ENCODE data around the gene GMDS.

The GMDS gene

GRCh38 chr6:1598886-1599285 lies 646.5 kb downstream of the GMDS start:
- no peak for DNase-seq (ENCODE audit: low read depth in 2 of 3, low spot score in 1 of 3)

GRCh38 chr6:1598433-1598832 lies 647.0 kb downstream of the GMDS start:
- DNase-seq (ENCODE audit: low read depth in 2 of 3, low spot score in 1 of 3) = no peak

- DNase-seq (ENCODE audit: low read depth in 2 of 3, low spot score in 1 of 3) = no peak
These were observed 647.5 kb downstream of the GMDS start for GRCh38 chr6:1597924-1598323.

- DNase-seq (ENCODE audit: low read depth in 2 of 3, low spot score in 1 of 3) = no peak
These were observed 648.2 kb downstream of the GMDS start for GRCh38 chr6:1597121-1597744.

- DNase-seq (ENCODE audit: low read depth in 2 of 3, low spot score in 1 of 3) = peak in 1 of 3 donors; percentile 67
These were observed 649.1 kb downstream of the GMDS start for GRCh38 chr6:1596088-1596852.

GRCh38 chr6:1595271-1596087 lies 649.9 kb downstream of the GMDS start:
- no peak for DNase-seq (ENCODE audit: low read depth in 2 of 3, low spot score in 1 of 3)

GRCh38 chr6:1594445-1595200 lies 650.8 kb downstream of the GMDS start:
- no peak for DNase-seq (ENCODE audit: low read depth in 2 of 3, low spot score in 1 of 3)

- DNase-seq (ENCODE audit: low read depth in 2 of 3, low spot score in 1 of 3) = no peak
These were observed 651.5 kb downstream of the GMDS start for GRCh38 chr6:1593958-1594314.

GRCh38 chr6:1593286-1593957 lies 652.0 kb downstream of the GMDS start:
- no peak for DNase-seq (ENCODE audit: low read depth in 2 of 3, low spot score in 1 of 3)

- DNase-seq (ENCODE audit: low read depth in 2 of 3, low spot score in 1 of 3) = no peak
These were observed 652.6 kb downstream of the GMDS start for GRCh38 chr6:1592852-1593251.

GRCh38 chr6:1591926-1592325 lies 653.5 kb downstream of the GMDS start:
- DNase-seq (ENCODE audit: low read depth in 2 of 3, low spot score in 1 of 3) = no peak

- no peak for DNase-seq (ENCODE audit: low read depth in 2 of 3, low spot score in 1 of 3)
These were observed 654.2 kb downstream of the GMDS start for GRCh38 chr6:1591243-1591642.

- DNase-seq (ENCODE audit: low read depth in 2 of 3, low spot score in 1 of 3) = no peak
These were observed 654.8 kb downstream of the GMDS start for GRCh38 chr6:1590580-1590979.

- no peak for DNase-seq (ENCODE audit: low read depth in 2 of 3, low spot score in 1 of 3)
These were observed 656.2 kb downstream of the GMDS start for GRCh38 chr6:1589208-1589607.

GRCh38 chr6:1587977-1588376 lies 657.4 kb downstream of the GMDS start:
- no peak for DNase-seq (ENCODE audit: low read depth in 2 of 3, low spot score in 1 of 3)

- no peak for DNase-seq (ENCODE audit: low read depth in 2 of 3, low spot score in 1 of 3)
These were observed 657.9 kb downstream of the GMDS start for GRCh38 chr6:1587546-1587945.

- no peak for DNase-seq (ENCODE audit: low read depth in 2 of 3, low spot score in 1 of 3)
These were observed 658.4 kb downstream of the GMDS start for GRCh38 chr6:1586861-1587450.

GRCh38 chr6:1586256-1586655 lies 659.1 kb downstream of the GMDS start:
- no peak for DNase-seq (ENCODE audit: low read depth in 2 of 3, low spot score in 1 of 3)

- DNase-seq (ENCODE audit: low read depth in 2 of 3, low spot score in 1 of 3) = no peak
These were observed 659.7 kb downstream of the GMDS start for GRCh38 chr6:1585669-1586049.

- DNase-seq (ENCODE audit: low read depth in 2 of 3, low spot score in 1 of 3) = no peak
These were observed 660.3 kb downstream of the GMDS start for GRCh38 chr6:1584996-1585668.

Measured in stimulated activated CD4-positive, alpha-beta T cell treated with anti-CD3 and anti-CD28 coated beads, Interleukin-12 subunit alpha, Interleukin-12 subunit beta, amount 100 ng/mL, for 48 hours (primary cell).